GM18873 (cell line): ENCODE results near the gene SIRT2.

ENCODE experiments used
- ATAC-seq: cut with Tn5 transposase; IDR thresholded peaks from one replicate; pipeline ENCODE4 v1.9.1; 2021; ENCODE audit warnings: mild to moderate bottlenecking, moderate library complexity, moderate number of reproducible peaks; ENCODE audit not compliant: unreplicated experiment, low FRiP score

The SIRT2 gene

GRCh38 chr19:38921420-38922274, 22.2 kb upstream of the SIRT2 start:
- no peak for ATAC-seq

- ATAC-seq = no peak
Observed at GRCh38 chr19:38920602-38921419, 21.4 kb upstream of the SIRT2 start.

- no peak for ATAC-seq
Observed at GRCh38 chr19:38919837-38920601, 20.6 kb upstream of the SIRT2 start.

- ATAC-seq = no peak
Observed at GRCh38 chr19:38918526-38918925, 19.1 kb upstream of the SIRT2 start.

GRCh38 chr19:38917921-38918491, 18.6 kb upstream of the SIRT2 start:
- ATAC-seq = no peak

GRCh38 chr19:38917516-38917915, 18.1 kb upstream of the SIRT2 start:
- ATAC-seq = no peak

GRCh38 chr19:38915329-38916321, 16.2 kb upstream of the SIRT2 start:
- ATAC-seq = no peak

GRCh38 chr19:38913958-38914357, 14.5 kb upstream of the SIRT2 start:
- no peak for ATAC-seq

GRCh38 chr19:38912600-38913514, 13.4 kb upstream of the SIRT2 start:
- no peak for ATAC-seq

- no peak for ATAC-seq
Observed at GRCh38 chr19:38911388-38912001, 12.1 kb upstream of the SIRT2 start.

- ATAC-seq = no peak
Observed at GRCh38 chr19:38910488-38910887, 11.1 kb upstream of the SIRT2 start.

GRCh38 chr19:38908911-38909310, 9.5 kb upstream of the SIRT2 start:
- no peak for ATAC-seq

GRCh38 chr19:38907670-38908069, 8.3 kb upstream of the SIRT2 start:
- no peak for ATAC-seq

GRCh38 chr19:38907227-38907626, 7.8 kb upstream of the SIRT2 start:
- ATAC-seq = no peak

- ATAC-seq = no peak
Observed at GRCh38 chr19:38905620-38906019, 6.2 kb upstream of the SIRT2 start.

- ATAC-seq = no peak
Observed at GRCh38 chr19:38904581-38905539, 5.4 kb upstream of the SIRT2 start.

GRCh38 chr19:38901683-38902082, 2.3 kb upstream of the SIRT2 start:
- ATAC-seq = no peak
